CD8-positive, alpha-beta memory T cell (primary cell): ENCODE data around the gene ZNF316. TPM values are rescaled to one million over a fixed set of nuclear protein-coding genes. Genes with fewer than 3 reads are reported as not detected.

Experiments used
- CTCF ChIA-PET: fragments of 350-600 bp; sonication (Branson Sonifier 250); formaldehyde crosslinking; loops from one replicate; lab custom pipeline; 2021; ENCODE audit warnings: antibody characterized with exemption; lab: Charles Lee
- POLR2A ChIA-PET: fragments of 350-600 bp; sonication (Branson Sonifier 250); formaldehyde crosslinking; loops from one replicate; lab custom pipeline; 2021; ENCODE audit warnings: antibody characterized with exemption; lab: Charles Lee
- DNase-seq, 5 donors: peaks; one replicate each; pipeline versions ENCODE4 v3.0.0 to v3.0.0-alpha.2; 2020 to 2022; ENCODE audit warnings: mixed read lengths in 1 of 5
- H3K27ac ChIP-seq: one replicate; pipeline ENCODE4 v1.7.0; 2013; ENCODE audit warnings: low read depth, mild to moderate bottlenecking, low read length, moderate library complexity
- H3K27me3 ChIP-seq: 2 replicates; pipeline ENCODE4 v1.7.0; 2013; ENCODE audit warnings: low read length, mild to moderate bottlenecking; ENCODE audit not compliant: insufficient read depth, poor library complexity, severe bottlenecking
- H3K36me3 ChIP-seq: 2 replicates; pipeline ENCODE4 v1.7.0; 2013; ENCODE audit warnings: mild to moderate bottlenecking, low read length, moderate library complexity; ENCODE audit not compliant: insufficient read depth
- H3K4me1 ChIP-seq: 2 replicates; pipeline ENCODE4 v1.7.0; 2013; ENCODE audit warnings: mild to moderate bottlenecking, low read length, moderate library complexity; ENCODE audit not compliant: insufficient read depth
- H3K4me3 ChIP-seq: 2 replicates; pipeline ENCODE4 v1.7.0; 2013; ENCODE audit warnings: mild to moderate bottlenecking, low read length
- H3K9me3 ChIP-seq: 2 replicates; pipeline ENCODE4 v1.7.0; 2013; ENCODE audit warnings: mild to moderate bottlenecking, low read length
- H3K27ac Mint-ChIP-seq, 8 donors: one replicate each; pipeline ENCODE4 v1.8.0; 2020 to 2021; ENCODE audit warnings: mixed read lengths in 8 of 8, mild to moderate bottlenecking in 6 of 8, inconsistent platforms in 3 of 8, moderate library complexity in 3 of 8
- H3K27me3 Mint-ChIP-seq, 2 donors: one replicate each; pipeline ENCODE4 v1.8.0; 2020 to 2021; ENCODE audit warnings: mixed read lengths in 2 of 2, mild to moderate bottlenecking in 1 of 2, moderate library complexity in 1 of 2
- H3K36me3 Mint-ChIP-seq, 3 donors: one replicate each; pipeline ENCODE4 v1.8.0; 2020 to 2021; ENCODE audit warnings: mixed read lengths in 3 of 3, inconsistent platforms in 1 of 3, mild to moderate bottlenecking in 1 of 3
- H3K4me1 Mint-ChIP-seq, 3 donors: one replicate each; pipeline ENCODE4 v1.8.0; 2020 to 2021; ENCODE audit warnings: mixed read lengths in 3 of 3, inconsistent platforms in 1 of 3, mild to moderate bottlenecking in 1 of 3
- H3K4me3 Mint-ChIP-seq, 7 donors: one replicate each; pipeline ENCODE4 v1.8.0; 2020 to 2021; ENCODE audit warnings: mixed read lengths in 7 of 7, mild to moderate bottlenecking in 6 of 7, moderate library complexity in 4 of 7, inconsistent platforms in 2 of 7
- H3K9me3 Mint-ChIP-seq, 5 donors: one replicate each; pipeline ENCODE4 v1.8.0; 2020 to 2022; ENCODE audit warnings: mixed read lengths in 5 of 5, mild to moderate bottlenecking in 3 of 5, moderate library complexity in 2 of 5, inconsistent platforms in 1 of 5
- polyA plus RNA-seq: library from polyadenylated mRNA; unstranded; fragments of 300-500 nt; fragmentation: Illumina TruSeq; gene quantifications from one replicate; pipeline ENCODE4 v1.2.3, GENCODE V29; 2021
- total RNA-seq, 2 experiments: library from RNA; stranded (reverse); gene quantifications; one replicate each; pipeline ENCODE4 v1.2.3, GENCODE V29; 2021

Gene ZNF316
- total and polyA plus RNA-seq, 3 experiments from 2014 or later, result 5.2 to 26.5 (median 26.5) TPM

- H3K27ac Mint-ChIP-seq, result no peak overlapping the region
- Histone ChIP-seq H3K27ac (no peak overlapping the region), H3K9me3 (no peaks in the 10 kb centered on the region), H3K4me3 (no peak overlapping the region), H3K27me3 (no peaks in the 10 kb centered on the region), H3K36me3 (peaks cover 10% of the 10 kb centered on the region), H3K4me1 (no peaks in the 10 kb centered on the region)
- CTCF ChIA-PET, result no interaction called here
- peaks cover 0 to 3% (median 0%) of the 10 kb centered on the region in 3 donors for H3K4me1 Mint-ChIP-seq
- POLR2A ChIA-PET, result no interaction called here
- DNase-seq, result no peak
- H3K27me3 Mint-ChIP-seq, result no peaks in the 10 kb centered on the region
- H3K9me3 Mint-ChIP-seq, result peaks cover 0 to 2% (median 0%) of the 10 kb centered on the region in 5 donors
- H3K4me3 Mint-ChIP-seq, result no peak overlapping the region
- H3K36me3 Mint-ChIP-seq, result peaks cover 7 to 83% (median 7%) of the 10 kb centered on the region in 3 donors
These were observed 11.6 kb downstream of the ZNF316 start for GRCh38 chr7:6648815-6649104.

GRCh38 chr7:6649241-6649961, 12.3 kb downstream of the ZNF316 start:
- Mint-ChIP-seq H3K9me3 (peaks cover 0 to 2% (median 0%) of the 10 kb centered on the region in 5 donors), H3K4me3 (no peak overlapping the region)
- H3K27ac ChIP-seq, result no peak overlapping the region

GRCh38 chr7:6650086-6650485, 13.0 kb downstream of the ZNF316 start:
- Histone ChIP-seq H3K4me1 (no peaks in the 10 kb centered on the region), H3K27ac (no peak overlapping the region), H3K4me3 (no peak overlapping the region), H3K27me3 (no peaks in the 10 kb centered on the region), H3K36me3 (peaks cover 10% of the 10 kb centered on the region), H3K9me3 (no peaks in the 10 kb centered on the region)
- POLR2A ChIA-PET, result no interaction called here
- CTCF ChIA-PET, result interaction anchor here (0.5 kb wide), 1 partner anchor 1988 kb away, joined by 3 read pairs; no protein-coding TSS in a partner anchor
- peaks cover 0 to 3% (median 0%) of the 10 kb centered on the region in 3 donors for H3K4me1 Mint-ChIP-seq
- H3K4me3 Mint-ChIP-seq, result no peak overlapping the region
- peak overlapping the region in 1 of 8 donors; percentile 24 for H3K27ac Mint-ChIP-seq
- H3K27me3 Mint-ChIP-seq, result no peaks in the 10 kb centered on the region
- peaks cover 0 to 3% (median 2%) of the 10 kb centered on the region in 5 donors for H3K9me3 Mint-ChIP-seq
- no peak for DNase-seq
- peaks cover 7 to 74% (median 11%) of the 10 kb centered on the region in 3 donors for H3K36me3 Mint-ChIP-seq

More at GRCh38 chr7:6649241-6649961, 12.3 kb downstream of the ZNF316 start:
- Mint-ChIP-seq H3K36me3 (peaks cover 7 to 77% (median 7%) of the 10 kb centered on the region in 3 donors), H3K27ac (no peak overlapping the region), H3K4me1 (peaks cover 0 to 3% (median 0%) of the 10 kb centered on the region in 3 donors), H3K27me3 (no peaks in the 10 kb centered on the region)
- Histone ChIP-seq H3K27me3 (no peaks in the 10 kb centered on the region), H3K9me3 (no peaks in the 10 kb centered on the region), H3K36me3 (peaks cover 10% of the 10 kb centered on the region), H3K4me3 (no peak overlapping the region), H3K4me1 (no peaks in the 10 kb centered on the region)
- ChIA-PET CTCF (no interaction called here), POLR2A (no interaction called here)
- no peak for DNase-seq

- H3K4me3 Mint-ChIP-seq, result no peak overlapping the region
- H3K27me3 Mint-ChIP-seq, result no peaks in the 10 kb centered on the region
- peaks cover 0 to 4% (median 2%) of the 10 kb centered on the region in 5 donors for H3K9me3 Mint-ChIP-seq
- DNase-seq, result peak in 1 of 5 donors; percentile 17
- peaks cover 7 to 76% (median 16%) of the 10 kb centered on the region in 3 donors for H3K36me3 Mint-ChIP-seq
- Histone ChIP-seq H3K36me3 (peaks cover 10% of the 10 kb centered on the region), H3K9me3 (no peaks in the 10 kb centered on the region), H3K4me1 (no peaks in the 10 kb centered on the region), H3K27me3 (no peaks in the 10 kb centered on the region), H3K27ac (no peak overlapping the region), H3K4me3 (no peak overlapping the region)
- peaks cover 0 to 3% (median 0%) of the 10 kb centered on the region in 3 donors for H3K4me1 Mint-ChIP-seq
- no peak overlapping the region for H3K27ac Mint-ChIP-seq
- CTCF ChIA-PET, result interaction anchor here (0.5 kb wide), 1 partner anchor 1989 kb away, joined by 3 read pairs; no protein-coding TSS in a partner anchor
- POLR2A ChIA-PET, result no interaction called here
These were observed 13.4 kb downstream of the ZNF316 start for GRCh38 chr7:6650521-6651011.

- Mint-ChIP-seq H3K27me3 (no peaks in the 10 kb centered on the region), H3K4me3 (no peak overlapping the region), H3K9me3 (peaks cover 0 to 4% (median 2%) of the 10 kb centered on the region in 5 donors), H3K27ac (no peak overlapping the region), H3K36me3 (peaks cover 7 to 64% (median 16%) of the 10 kb centered on the region in 3 donors), H3K4me1 (peaks cover 0 to under 1% (median 0%) of the 10 kb centered on the region in 3 donors)
- H3K9me3 ChIP-seq, result no peaks in the 10 kb centered on the region
- no peaks in the 10 kb centered on the region for H3K4me1 ChIP-seq
- H3K27me3 ChIP-seq, result no peaks in the 10 kb centered on the region
- peak in 1 of 5 donors; percentile 47 for DNase-seq
- no peak overlapping the region for H3K27ac ChIP-seq
- no peak overlapping the region for H3K4me3 ChIP-seq
- POLR2A ChIA-PET, result no interaction called here
- CTCF ChIA-PET, result no interaction called here
- H3K36me3 ChIP-seq, result peaks cover 8% of the 10 kb centered on the region
These were observed 14.8 kb downstream of the ZNF316 start for GRCh38 chr7:6651851-6652445.

GRCh38 chr7:6652446-6653011, 15.4 kb downstream of the ZNF316 start:
- no peaks in the 10 kb centered on the region for H3K27me3 ChIP-seq
- peaks cover 0 to 4% (median 2%) of the 10 kb centered on the region in 5 donors for H3K9me3 Mint-ChIP-seq
- CTCF ChIA-PET, result no interaction called here
- H3K9me3 ChIP-seq, result no peaks in the 10 kb centered on the region
- H3K4me1 Mint-ChIP-seq, result no peaks in the 10 kb centered on the region
- DNase-seq, result peak in 1 of 5 donors; percentile 45
- no peaks in the 10 kb centered on the region for H3K27me3 Mint-ChIP-seq
- POLR2A ChIA-PET, result no interaction called here
- no peaks in the 10 kb centered on the region for H3K4me1 ChIP-seq
- no peak overlapping the region for H3K27ac Mint-ChIP-seq
- no peak overlapping the region for H3K4me3 Mint-ChIP-seq
- no peak overlapping the region for H3K4me3 ChIP-seq
- peaks cover 6% of the 10 kb centered on the region for H3K36me3 ChIP-seq
- H3K27ac ChIP-seq, result no peak overlapping the region
- H3K36me3 Mint-ChIP-seq, result peaks cover 7 to 58% (median 16%) of the 10 kb centered on the region in 3 donors

- H3K36me3 ChIP-seq, result peaks cover 6% of the 10 kb centered on the region
- no peaks in the 10 kb centered on the region for H3K4me1 Mint-ChIP-seq
- no peaks in the 10 kb centered on the region for H3K4me1 ChIP-seq
- no peaks in the 10 kb centered on the region for H3K27me3 ChIP-seq
- no peaks in the 10 kb centered on the region for H3K27me3 Mint-ChIP-seq
- H3K27ac ChIP-seq, result no peak overlapping the region
- POLR2A ChIA-PET, result no interaction called here
- CTCF ChIA-PET, result no interaction called here
- no peak overlapping the region for H3K4me3 Mint-ChIP-seq
- no peak overlapping the region for H3K4me3 ChIP-seq
- peaks cover 6 to 51% (median 16%) of the 10 kb centered on the region in 3 donors for H3K36me3 Mint-ChIP-seq
- H3K27ac Mint-ChIP-seq, result no peak overlapping the region
- peaks cover 0 to 4% (median 2%) of the 10 kb centered on the region in 5 donors for H3K9me3 Mint-ChIP-seq
- DNase-seq, result peak in 1 of 5 donors; percentile 33
- H3K9me3 ChIP-seq, result no peaks in the 10 kb centered on the region
These were observed 16.2 kb downstream of the ZNF316 start for GRCh38 chr7:6653071-6654003.
